A549 treated with GW870086 at 1 μM for 4 hours (cell line): ENCODE measurements around the gene MINDY1. TPM values are rescaled to one million over a fixed set of nuclear protein-coding genes. Genes with fewer than 3 reads are reported as not detected.

ENCODE experiments used
- total RNA-seq: library from RNA; stranded (reverse); fragments of 200-300 nt; extraction: Qiagen RNA extraction; gene quantifications from 5 replicates; pipeline ENCODE4 v1.2.3, GENCODE V29; 2022; ENCODE audit warnings: low read depth

MINDY1 gene, protein sequence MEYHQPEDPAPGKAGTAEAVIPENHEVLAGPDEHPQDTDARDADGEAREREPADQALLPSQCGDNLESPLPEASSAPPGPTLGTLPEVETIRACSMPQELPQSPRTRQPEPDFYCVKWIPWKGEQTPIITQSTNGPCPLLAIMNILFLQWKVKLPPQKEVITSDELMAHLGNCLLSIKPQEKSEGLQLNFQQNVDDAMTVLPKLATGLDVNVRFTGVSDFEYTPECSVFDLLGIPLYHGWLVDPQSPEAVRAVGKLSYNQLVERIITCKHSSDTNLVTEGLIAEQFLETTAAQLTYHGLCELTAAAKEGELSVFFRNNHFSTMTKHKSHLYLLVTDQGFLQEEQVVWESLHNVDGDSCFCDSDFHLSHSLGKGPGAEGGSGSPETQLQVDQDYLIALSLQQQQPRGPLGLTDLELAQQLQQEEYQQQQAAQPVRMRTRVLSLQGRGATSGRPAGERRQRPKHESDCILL
- total RNA-seq, result 2.6 to 3.6 TPM (median 3.5 TPM) in 5 replicates

DNA sequence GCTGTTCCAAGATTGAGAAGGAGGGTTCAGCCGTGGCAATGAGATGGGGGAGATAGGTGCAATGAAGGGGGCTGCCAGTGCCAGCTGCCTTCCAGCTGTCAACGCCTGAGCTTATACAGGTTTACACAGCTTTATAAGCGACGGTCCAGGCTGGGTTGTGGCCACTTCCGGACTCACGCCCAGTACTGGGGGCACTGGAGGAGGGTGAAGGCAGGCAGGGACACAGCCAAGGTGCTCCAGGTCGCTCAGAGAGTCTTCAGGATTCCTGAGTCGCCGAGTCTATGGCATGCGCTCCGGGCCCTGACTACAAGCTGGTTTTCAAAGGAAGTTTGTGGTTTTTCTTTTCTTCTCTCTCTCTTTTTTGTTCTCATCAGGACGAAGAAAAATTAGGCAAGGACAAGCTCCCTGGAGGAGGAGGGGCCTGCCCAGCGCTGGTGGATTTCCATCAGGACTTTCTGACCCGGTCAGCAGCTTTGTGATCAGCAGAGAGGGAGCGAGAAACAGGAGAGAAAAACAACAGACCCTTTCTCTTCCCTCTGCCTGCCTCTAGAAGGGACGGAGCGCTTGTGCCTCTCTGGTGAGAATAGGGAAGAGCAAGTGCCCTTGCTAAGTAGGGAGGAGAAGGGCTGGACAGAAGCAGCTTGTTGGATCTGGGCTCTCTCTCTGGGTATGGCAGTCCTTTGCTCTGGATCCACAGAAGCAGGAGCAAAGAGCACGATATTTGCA, at the start of gene MINDY1:
TSS of gene MINDY1 (minus strand) at position 576 of the 726 bp plus-strand sequence. CDS start 4,285 bp downstream, outside the sequence.

DNA sequence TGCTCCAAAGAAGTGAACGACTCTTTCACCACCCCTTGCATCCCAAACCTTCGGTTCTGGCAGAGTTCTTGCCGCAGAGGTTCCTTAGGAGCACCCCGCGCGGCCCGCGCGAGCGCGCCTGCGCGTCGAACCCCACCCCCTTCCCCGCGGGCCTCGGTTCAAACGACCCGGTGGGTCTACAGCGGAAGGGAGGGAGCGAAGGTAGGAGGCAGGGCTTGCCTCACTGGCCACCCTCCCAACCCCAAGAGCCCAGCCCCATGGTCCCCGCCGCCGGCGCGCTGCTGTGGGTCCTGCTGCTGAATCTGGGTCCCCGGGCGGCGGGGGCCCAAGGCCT, 40.9 kb upstream of the MINDY1 start, which contains the start of gene C1orf56:
TSS of gene C1orf56 (plus strand) at position 161 of the 334 bp plus-strand sequence. CDS start at position 258, 97 bp downstream.

DNA sequence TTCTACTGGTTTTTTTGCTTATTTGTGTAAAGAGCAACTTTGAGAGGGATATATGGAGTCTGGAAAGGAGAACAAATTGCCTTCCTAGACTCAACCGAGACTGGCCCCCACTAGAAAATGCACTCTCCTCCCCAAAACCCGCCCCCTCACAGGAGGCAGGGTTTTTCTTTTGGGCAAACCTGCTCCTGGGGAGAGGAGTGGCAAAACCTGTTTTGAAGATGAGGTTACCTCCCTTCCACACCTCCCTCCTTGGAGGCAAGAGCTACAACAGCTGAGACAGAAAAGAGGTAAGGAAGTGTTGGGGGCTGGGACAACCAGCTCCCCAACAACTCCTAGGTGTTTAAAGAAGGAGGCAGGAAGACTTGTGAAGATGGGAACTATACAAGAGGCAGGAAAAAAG, 29.7 kb upstream of the MINDY1 start, which contains the start of gene BNIPL:
TSS of gene BNIPL (plus strand) at position 231 of the 400 bp plus-strand sequence. CDS start at position 371, 140 bp downstream.

DNA sequence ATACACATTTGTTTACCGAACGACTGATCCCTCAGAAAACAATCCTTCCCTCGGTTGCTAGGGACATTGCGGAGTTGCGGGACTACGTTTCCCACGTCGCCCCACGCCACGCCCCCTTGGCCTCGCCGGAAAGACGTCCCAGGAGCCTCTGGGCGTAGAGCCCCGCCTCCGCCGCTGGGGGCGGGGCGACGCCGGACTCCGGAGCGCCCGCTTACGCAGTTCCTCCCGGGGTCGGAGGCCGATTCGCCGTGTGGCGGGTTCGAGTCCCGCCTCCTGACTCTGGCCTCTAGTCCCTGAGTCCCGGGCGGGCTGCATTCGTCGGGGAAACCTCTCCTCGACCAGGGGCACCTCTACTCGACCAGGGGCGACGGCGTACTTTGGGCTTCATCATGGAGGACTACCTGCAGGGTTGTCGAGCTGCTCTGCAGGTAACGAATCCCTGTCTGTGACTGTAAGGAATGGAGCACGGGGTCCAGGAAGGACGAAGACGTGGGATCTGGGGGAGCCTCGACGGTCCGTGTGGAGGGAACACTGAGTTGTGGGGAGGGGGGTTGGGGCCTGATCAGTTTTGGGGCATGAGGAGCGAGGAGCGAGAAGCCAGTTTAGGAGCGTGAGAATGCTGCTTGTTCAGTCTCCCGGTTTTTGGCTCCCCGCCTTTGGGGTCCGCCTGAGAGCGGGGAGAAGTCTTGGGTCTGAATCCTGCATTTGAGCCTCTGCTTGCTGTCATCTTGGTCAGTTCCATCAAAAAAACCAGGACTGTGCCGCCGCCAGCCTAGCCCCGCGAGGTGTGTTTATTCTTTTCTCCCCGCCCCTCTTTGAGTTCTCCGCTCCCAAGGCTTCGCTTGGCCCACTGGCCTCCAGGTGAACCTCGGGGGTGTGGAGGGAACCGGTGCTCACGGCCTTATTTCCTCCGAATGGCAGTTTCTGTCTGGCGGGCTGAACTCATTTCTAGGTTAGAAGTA, 1.8 kb upstream of the MINDY1 start, which contains the start of gene PRUNE1:
TSS of gene PRUNE1 (plus strand) at position 206 of the 962 bp plus-strand sequence. CDS start at position 390, 184 bp downstream.

DNA sequence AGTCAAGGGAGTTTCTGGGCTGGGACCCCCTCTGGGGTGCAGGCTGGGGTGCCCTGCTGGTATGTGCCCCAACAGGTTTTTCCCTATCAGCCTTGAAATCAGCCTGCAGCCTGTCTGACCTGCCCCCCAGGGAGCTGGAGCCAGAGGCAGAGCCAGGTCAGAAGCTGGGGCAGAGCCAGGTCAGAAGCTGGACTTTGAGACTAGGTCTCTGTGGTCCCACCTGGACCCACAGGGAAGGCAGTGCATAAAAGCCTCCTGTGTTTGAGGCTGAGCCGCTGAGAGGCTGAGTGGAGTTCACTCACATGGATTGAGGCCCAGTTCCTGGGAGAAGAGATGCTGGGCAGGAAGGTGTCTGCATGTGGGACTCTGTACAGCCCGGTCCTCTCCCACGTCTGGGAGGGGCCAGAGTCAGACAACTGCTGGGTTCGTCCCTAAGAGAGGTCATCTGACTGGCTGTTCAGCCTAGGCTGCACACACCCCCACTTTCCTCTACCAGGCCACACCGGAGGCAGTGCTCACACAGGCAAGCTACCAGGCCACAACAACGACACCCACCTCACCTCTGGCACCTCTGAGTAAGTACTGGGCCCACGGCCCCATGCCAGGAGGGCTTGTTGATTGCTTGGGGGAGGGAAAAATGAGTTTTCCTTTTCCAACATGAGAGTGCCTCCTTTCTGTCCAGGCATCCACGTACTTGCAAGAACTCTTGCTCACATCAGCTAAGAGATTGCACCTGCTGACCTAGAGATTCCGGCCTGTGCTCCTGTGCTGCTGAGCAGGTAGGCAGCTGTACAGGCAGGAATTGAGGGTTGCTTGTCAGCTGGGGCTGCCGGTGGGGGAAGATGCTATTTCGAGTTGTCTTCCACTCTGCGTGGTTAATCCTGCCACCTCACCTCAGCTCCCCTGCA, 24.6 kb downstream of the MINDY1 start, which contains the start of gene ANXA9:
TSS of gene ANXA9 (plus strand) at position 488 of the 908 bp plus-strand sequence. CDS start 814 bp downstream, outside the sequence.

DNA sequence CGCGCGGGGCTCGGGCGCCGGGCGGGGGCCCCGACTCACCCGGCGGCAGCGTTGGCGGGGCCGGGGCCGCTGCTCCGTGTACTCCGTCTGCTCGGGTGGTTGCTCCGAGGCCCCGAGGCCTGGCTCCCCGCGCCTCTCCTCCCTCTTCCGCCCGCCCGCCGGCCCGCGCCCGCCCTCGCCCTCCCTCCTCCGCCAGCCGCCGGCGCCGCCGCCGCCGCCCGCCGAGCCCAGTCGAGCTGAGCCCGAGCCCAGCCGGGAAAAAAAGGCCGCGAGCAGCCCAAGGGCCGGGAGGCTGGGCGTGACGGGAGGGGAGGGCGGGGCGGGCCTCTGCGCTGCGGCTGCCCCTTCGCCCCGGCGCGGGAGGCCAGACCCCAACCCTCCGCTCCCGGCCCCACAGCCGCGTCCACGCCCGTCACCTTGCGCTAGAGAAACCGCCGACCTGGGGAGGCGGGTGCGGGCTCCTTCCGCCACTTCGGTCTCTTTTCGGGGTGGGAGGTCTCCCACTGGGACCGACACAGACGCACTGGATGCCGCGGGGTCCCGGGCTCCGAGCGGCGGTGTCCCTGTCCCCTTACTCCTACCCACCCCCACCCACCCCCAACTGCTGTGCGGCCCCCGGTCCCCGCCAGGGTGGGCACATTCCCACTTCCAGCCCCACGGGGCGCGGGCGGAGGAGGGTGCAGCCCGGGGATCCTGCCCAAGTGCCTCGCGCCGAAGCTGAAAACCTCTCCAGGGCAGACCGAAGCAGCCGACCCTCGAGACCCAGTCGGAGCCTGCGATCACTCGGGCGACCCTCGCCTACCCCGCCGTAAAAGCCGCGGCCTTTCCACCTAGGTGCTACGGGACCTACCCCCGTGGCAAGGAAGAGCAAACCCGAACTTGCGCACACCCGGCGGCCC, 31.9 kb downstream of the MINDY1 start, which contains the start of gene CERS2:
TSS of gene CERS2 (minus strand) at position 256 of the 899 bp plus-strand sequence. CDS start 5,745 bp downstream, outside the sequence.

Other genes starting within 250 kb of the MINDY1 start
- gene CTSS, start 241.1 kb downstream of the MINDY1 start, total RNA-seq, result 15.2 to 22.5 TPM (median 15.6 TPM) in 5 replicates
- 1.4 to 2.4 TPM (median 1.8 TPM) in 5 replicates for gene CTSK, start 198.6 kb downstream of the MINDY1 start, total RNA-seq
- 8.0 to 15.0 TPM (median 12.5 TPM) in 5 replicates for gene ARNT, start 130.3 kb downstream of the MINDY1 start, total RNA-seq
- gene CTXND2, start 119.8 kb downstream of the MINDY1 start, total RNA-seq, result not detected in 5 replicates
- 18.0 to 24.1 TPM (median 23.2 TPM) in 5 replicates for gene SETDB1, start 80.5 kb downstream of the MINDY1 start, total RNA-seq
- 240 to 254 TPM (median 248 TPM) in 5 replicates for gene CERS2, start 32.1 kb downstream of the MINDY1 start, total RNA-seq
- 0.71 to 1.3 TPM (median 0.99 TPM) in 5 replicates for gene ANXA9, start 24.6 kb downstream of the MINDY1 start, total RNA-seq
- gene PRUNE1, start 1.5 kb upstream of the MINDY1 start, total RNA-seq, result 10.8 to 15.9 TPM (median 14.0 TPM) in 5 replicates
- gene BNIPL, start 29.7 kb upstream of the MINDY1 start, total RNA-seq, result 0.05 to 0.24 TPM (median 0.12 TPM) in 4 of 5 replicates, not detected in the other
- gene C1orf56, start 40.8 kb upstream of the MINDY1 start, total RNA-seq, result 5.3 to 8.6 TPM (median 6.4 TPM) in 5 replicates
- 83.0 to 88.9 TPM (median 84.7 TPM) in 5 replicates for gene CDC42SE1, start 52.7 kb upstream of the MINDY1 start, total RNA-seq
- gene MLLT11, start 53.5 kb upstream of the MINDY1 start, total RNA-seq, result 12.5 to 18.3 TPM (median 17.0 TPM) in 5 replicates
- gene GABPB2, start 63.9 kb upstream of the MINDY1 start, total RNA-seq, result 2.9 to 3.5 TPM (median 3.0 TPM) in 5 replicates
- gene SEMA6C, start 139.7 kb upstream of the MINDY1 start, total RNA-seq, result 0.91 to 2.9 TPM (median 1.8 TPM) in 5 replicates
- gene TNFAIP8L2, start 149.7 kb upstream of the MINDY1 start, total RNA-seq, result not detected in 5 replicates
- 5.1 to 7.7 TPM (median 5.8 TPM) in 5 replicates for gene LYSMD1, start 159.0 kb upstream of the MINDY1 start, total RNA-seq
- gene SCNM1, start 159.2 kb upstream of the MINDY1 start, total RNA-seq, result 42.4 to 52.8 TPM (median 47.8 TPM) in 5 replicates
- 0.31 to 0.33 TPM in 2 of 5 replicates, not detected in the others for gene TMOD4, start 169.1 kb upstream of the MINDY1 start, total RNA-seq
- gene VPS72, start 183.3 kb upstream of the MINDY1 start, total RNA-seq, result 42.3 to 58.6 TPM (median 46.7 TPM) in 5 replicates
- gene PIP5K1A, start 191.7 kb upstream of the MINDY1 start, total RNA-seq, result 48.7 to 54.3 TPM (median 49.8 TPM) in 5 replicates
- gene PSMD4, start 247.8 kb upstream of the MINDY1 start, total RNA-seq, result 168 to 195 TPM (median 180 TPM) in 5 replicates